ENCODE measurements around the gene PHGDH. TPM values are rescaled to one million over a fixed set of nuclear protein-coding genes. Genes with fewer than 3 reads are reported as not detected.

The PHGDH gene
- total and polyA plus RNA-seq, 2 experiments from 2014 or later = 257 to 298 TPM

GRCh38 chr1:119670898-119671297 lies 40.8 kb upstream of the PHGDH start:
- DNase-seq = no peak
- Histone ChIP-seq H3K4me2 (ENCODE audit: unreplicated experiment) (no peak overlapping the region), H3F3A (ENCODE audit: insufficient read depth) (peaks cover 32% of the 10 kb centered on the region), H4K20me1 (ENCODE audit: insufficient read depth) (no peaks in the 10 kb centered on the region), H3K9me3 (ENCODE audit: low read depth) (no peaks in the 10 kb centered on the region), H3K79me2 (ENCODE audit: insufficient read depth) (no peaks in the 10 kb centered on the region), H3K36me3 (ENCODE audit: low read depth) (no peaks in the 10 kb centered on the region), H3K4me3 (no peak overlapping the region), H2AFZ (no peak overlapping the region), H3K9ac (no peak overlapping the region), H3K4me1 (ENCODE audit: insufficient read depth) (peaks cover 32% of the 10 kb centered on the region), H3K9me2 (ENCODE audit: insufficient read depth) (no peaks in the 10 kb centered on the region), H3K27ac (no peak overlapping the region), H3K27me3 (replicated peaks; ENCODE audit: insufficient read depth) (no peaks in the 10 kb centered on the region)
- TF ChIP-seq EZH2phosphoT487 (IDR thresholded peaks at IDR 0.05; ENCODE audit: insufficient read depth, low read depth) (no peak), EZH2 (IDR thresholded peaks at IDR 0.05; ENCODE audit: insufficient read depth, poor library complexity, severe bottlenecking) (no peak)
- WGBS, 2 experiments (ENCODE audit: low coverage in 1 of 2, low lambda C conversion rate in 2 of 2, missing lambda C conversion rate in 2 of 2) = 89 to 96% methylated on average over 2 of the region's 2 CpGs
- in situ Hi-C loops (cut with MboI) = no loop called here

- H3K9ac ChIP-seq = peak overlapping the region; percentile 52
- H3K4me1 ChIP-seq (ENCODE audit: insufficient read depth) = peaks cover 32% of the 10 kb centered on the region
- in situ Hi-C loops (cut with MboI) = no loop called here
- no peak for TF ChIP-seq EZH2phosphoT487 (IDR thresholded peaks at IDR 0.05; ENCODE audit: insufficient read depth, low read depth)
- TF ChIP-seq EZH2 (IDR thresholded peaks at IDR 0.05; ENCODE audit: insufficient read depth, poor library complexity, severe bottlenecking) = no peak
- H3K36me3 ChIP-seq (ENCODE audit: low read depth) = no peaks in the 10 kb centered on the region
- no peaks in the 10 kb centered on the region for H3K9me3 ChIP-seq (ENCODE audit: low read depth)
- H4K20me1 ChIP-seq (ENCODE audit: insufficient read depth) = no peaks in the 10 kb centered on the region
- WGBS, 2 experiments (ENCODE audit: low coverage in 1 of 2, low lambda C conversion rate in 2 of 2, missing lambda C conversion rate in 2 of 2) = 95 to 98% methylated on average over 4 of the region's 4 CpGs
- H3K27me3 ChIP-seq (replicated peaks; ENCODE audit: insufficient read depth) = no peaks in the 10 kb centered on the region
- H3K9me2 ChIP-seq (ENCODE audit: insufficient read depth) = no peaks in the 10 kb centered on the region
- DNase-seq = peak; percentile 33
- no peaks in the 10 kb centered on the region for H3K79me2 ChIP-seq (ENCODE audit: insufficient read depth)
- H3K4me2 ChIP-seq (ENCODE audit: unreplicated experiment) = peak overlapping the region; percentile 96
- H3K4me3 ChIP-seq = peak overlapping the region; percentile 29; the same call in 1 of the 2 replicates
- H3F3A ChIP-seq (ENCODE audit: insufficient read depth) = peaks cover 32% of the 10 kb centered on the region
- no peak overlapping the region for H2AFZ ChIP-seq
- H3K27ac ChIP-seq = peak overlapping the region; percentile 83
These were observed 38.4 kb upstream of the PHGDH start for GRCh38 chr1:119673171-119673940.

GRCh38 chr1:119674111-119674526 lies 37.6 kb upstream of the PHGDH start:
- Histone ChIP-seq H3K36me3 (ENCODE audit: low read depth) (no peaks in the 10 kb centered on the region), H3K4me3 (peak overlapping the region; percentile 29), H3K4me2 (ENCODE audit: unreplicated experiment) (peak overlapping the region; percentile 96), H3K9ac (peak overlapping the region; percentile 52), H3K9me3 (ENCODE audit: low read depth) (no peaks in the 10 kb centered on the region), H3K79me2 (ENCODE audit: insufficient read depth) (no peaks in the 10 kb centered on the region), H3F3A (ENCODE audit: insufficient read depth) (peaks cover 32% of the 10 kb centered on the region), H3K27me3 (replicated peaks; ENCODE audit: insufficient read depth) (no peaks in the 10 kb centered on the region), H3K4me1 (ENCODE audit: insufficient read depth) (peaks cover 32% of the 10 kb centered on the region), H3K27ac (peak overlapping the region; percentile 83), H4K20me1 (ENCODE audit: insufficient read depth) (no peaks in the 10 kb centered on the region), H3K9me2 (ENCODE audit: insufficient read depth) (no peaks in the 10 kb centered on the region), H2AFZ (peak overlapping the region; percentile 45; the same call in 1 of the 2 replicates)
- in situ Hi-C loops (cut with MboI) = no loop called here
- 52 to 61% methylated on average over 4 of the region's 4 CpGs for WGBS, 2 experiments (ENCODE audit: low coverage in 1 of 2, low lambda C conversion rate in 2 of 2, missing lambda C conversion rate in 2 of 2)
- no peak for TF ChIP-seq EZH2phosphoT487 (IDR thresholded peaks at IDR 0.05; ENCODE audit: insufficient read depth, low read depth)
- TF ChIP-seq EZH2 (IDR thresholded peaks at IDR 0.05; ENCODE audit: insufficient read depth, poor library complexity, severe bottlenecking) = no peak
- peak; percentile 82 for DNase-seq

GRCh38 chr1:119674835-119675289 lies 36.9 kb upstream of the PHGDH start:
- peak overlapping the region; percentile 77 for H3K4me3 ChIP-seq
- peaks cover 32% of the 10 kb centered on the region for H3F3A ChIP-seq (ENCODE audit: insufficient read depth)
- peak overlapping the region; percentile 83 for H3K27ac ChIP-seq
- in situ Hi-C loops (cut with MboI) = no loop called here
- peaks cover 32% of the 10 kb centered on the region for H3K4me1 ChIP-seq (ENCODE audit: insufficient read depth)
- no peaks in the 10 kb centered on the region for H3K79me2 ChIP-seq (ENCODE audit: insufficient read depth)
- H3K9me3 ChIP-seq (ENCODE audit: low read depth) = no peaks in the 10 kb centered on the region
- H3K36me3 ChIP-seq (ENCODE audit: low read depth) = no peaks in the 10 kb centered on the region
- no peaks in the 10 kb centered on the region for H4K20me1 ChIP-seq (ENCODE audit: insufficient read depth)
- H3K9me2 ChIP-seq (ENCODE audit: insufficient read depth) = no peaks in the 10 kb centered on the region
- peak overlapping the region; percentile 89 for H2AFZ ChIP-seq
- no peaks in the 10 kb centered on the region for H3K27me3 ChIP-seq (replicated peaks; ENCODE audit: insufficient read depth)
- TF ChIP-seq EZH2 (IDR thresholded peaks at IDR 0.05; ENCODE audit: insufficient read depth, poor library complexity, severe bottlenecking) = no peak
- TF ChIP-seq EZH2phosphoT487 (IDR thresholded peaks at IDR 0.05; ENCODE audit: insufficient read depth, low read depth) = no peak
- H3K4me2 ChIP-seq (ENCODE audit: unreplicated experiment) = peak overlapping the region; percentile 96
- 4 to 8% methylated on average over 6 of the region's 6 CpGs for WGBS, 2 experiments (ENCODE audit: low coverage in 1 of 2, low lambda C conversion rate in 2 of 2, missing lambda C conversion rate in 2 of 2)
- DNase-seq = peak; percentile 92
- peak overlapping the region; percentile 64 for H3K9ac ChIP-seq

Data from GM23248 (cell line).